ENCODE data around the gene FBXL7.

- no peak for TF ChIP-seq EZH2 (IDR thresholded peaks at IDR 0.05; ENCODE audit: low read length)
- TF ChIP-seq CTCF (optimal IDR thresholded peaks at IDR 0.05 in 1 of 3, IDR thresholded peaks at IDR 0.05 in 1 of 3, conservative IDR thresholded peaks at IDR 0.05 in 1 of 3; ENCODE audit: extremely low read depth in 1 of 3, insufficient read depth in 2 of 3, low read length in 3 of 3), result no peak
Measured at GRCh38 chr5:15550502-15551112, 50.6 kb downstream of the FBXL7 start.
